Endometrial microvascular endothelial cells (primary cell): ENCODE results near the gene IFI27. TPM values are rescaled to one million over a fixed set of nuclear protein-coding genes. Genes with fewer than 3 reads are reported as not detected.

Source experiments
- total RNA-seq: library from RNA; depleted of rRNA; stranded (reverse); fragments of >200 nt; gene quantifications from one replicate; pipeline ENCODE4 v1.2.3, GENCODE V29; 2015; ENCODE audit errors: inconsistent ontology term

IFI27 gene
- total RNA-seq, 1 donor from 2014 or later: 1,781 TPM

Other genes with a start within 250 kb of the IFI27 start
- not detected for gene FAM181A, start 183.4 kb upstream of the IFI27 start, total RNA-seq
- gene ASB2, start 134.2 kb upstream of the IFI27 start, total RNA-seq: not detected
- gene CCDC197, start 113.4 kb upstream of the IFI27 start, total RNA-seq: not detected
- 3.1 TPM for gene OTUB2, start 84.4 kb upstream of the IFI27 start, total RNA-seq
- gene DDX24, start 29.5 kb upstream of the IFI27 start, total RNA-seq: 110 TPM
- 23.3 TPM for gene IFI27L1, start 29.4 kb upstream of the IFI27 start, total RNA-seq
- gene IFI27L2, start 18.9 kb downstream of the IFI27 start, total RNA-seq: 82.9 TPM
- not detected for gene PPP4R4, start 63.6 kb downstream of the IFI27 start, total RNA-seq
- gene SERPINA10, start 182.5 kb downstream of the IFI27 start, total RNA-seq: not detected
- not detected for gene SERPINA6, start 212.6 kb downstream of the IFI27 start, total RNA-seq